ENCODE measurements around the gene RTN4RL2. TPM values are rescaled to one million over a fixed set of nuclear protein-coding genes. Genes with fewer than 3 reads are reported as not detected.

The RTN4RL2 gene
- total RNA-seq, 1 experiment from 2014 or later = 0.03 TPM

- peak; percentile 80 for DNase-seq
- no peak overlapping the region for H3K4me3 ChIP-seq
- H3K36me3 ChIP-seq = no peaks in the 10 kb centered on the region
- H3K27me3 ChIP-seq = peaks cover 13% of the 10 kb centered on the region
- no peaks in the 10 kb centered on the region for H3K9me3 ChIP-seq
These were observed 3.2 kb upstream of the RTN4RL2 start for GRCh38 chr11:57456960-57457642.

- Histone ChIP-seq H3K4me3 (no peak overlapping the region), H3K9me3 (no peaks in the 10 kb centered on the region), H3K27me3 (peaks cover 13% of the 10 kb centered on the region), H3K36me3 (no peaks in the 10 kb centered on the region)
- DNase-seq = no peak
These were observed 2.7 kb upstream of the RTN4RL2 start for GRCh38 chr11:57457643-57458023.

- Histone ChIP-seq H3K36me3 (no peaks in the 10 kb centered on the region), H3K4me3 (no peak overlapping the region), H3K27me3 (peaks cover 13% of the 10 kb centered on the region), H3K9me3 (no peaks in the 10 kb centered on the region)
- no peak for DNase-seq
These were observed 2.3 kb upstream of the RTN4RL2 start for GRCh38 chr11:57458060-57458409.

- Histone ChIP-seq H3K4me3 (peak overlapping the region; percentile 24), H3K36me3 (no peaks in the 10 kb centered on the region), H3K9me3 (no peaks in the 10 kb centered on the region), H3K27me3 (peaks cover 13% of the 10 kb centered on the region)
- DNase-seq = no peak
These were observed 1.7 kb upstream of the RTN4RL2 start for GRCh38 chr11:57458410-57459163.

- peak overlapping the region; percentile 24 for H3K4me3 ChIP-seq
- no peak for DNase-seq
- no peaks in the 10 kb centered on the region for H3K9me3 ChIP-seq
- H3K36me3 ChIP-seq = no peaks in the 10 kb centered on the region
- H3K27me3 ChIP-seq = peaks cover 13% of the 10 kb centered on the region
These were observed 935 bp upstream of the RTN4RL2 start for GRCh38 chr11:57459164-57460021.

- Histone ChIP-seq H3K4me3 (peak overlapping the region; percentile 35), H3K27me3 (peaks cover 13% of the 10 kb centered on the region), H3K36me3 (no peaks in the 10 kb centered on the region), H3K9me3 (no peaks in the 10 kb centered on the region)
- no peak for DNase-seq
These were observed 726 bp downstream of the RTN4RL2 start for GRCh38 chr11:57460758-57461749.

GRCh38 chr11:57461841-57462489, 1.6 kb downstream of the RTN4RL2 start:
- Histone ChIP-seq H3K4me3 (no peak overlapping the region), H3K36me3 (no peaks in the 10 kb centered on the region), H3K27me3 (peaks cover 13% of the 10 kb centered on the region), H3K9me3 (no peaks in the 10 kb centered on the region)
- no peak for DNase-seq

- Histone ChIP-seq H3K27me3 (peaks cover 13% of the 10 kb centered on the region), H3K36me3 (no peaks in the 10 kb centered on the region), H3K4me3 (no peak overlapping the region), H3K9me3 (no peaks in the 10 kb centered on the region)
- DNase-seq = no peak
These were observed 2.3 kb downstream of the RTN4RL2 start for GRCh38 chr11:57462597-57462996.

GRCh38 chr11:57463671-57464538, 3.6 kb downstream of the RTN4RL2 start:
- Histone ChIP-seq H3K36me3 (no peaks in the 10 kb centered on the region), H3K9me3 (no peaks in the 10 kb centered on the region), H3K4me3 (no peak overlapping the region), H3K27me3 (peaks cover 11% of the 10 kb centered on the region)
- no peak for DNase-seq

- Histone ChIP-seq H3K4me3 (no peak overlapping the region), H3K9me3 (no peaks in the 10 kb centered on the region), H3K36me3 (no peaks in the 10 kb centered on the region), H3K27me3 (peaks cover 3% of the 10 kb centered on the region)
- no peak for DNase-seq
These were observed 4.3 kb downstream of the RTN4RL2 start for GRCh38 chr11:57464539-57465181.

- no peaks in the 10 kb centered on the region for H3K27me3 ChIP-seq
- no peak overlapping the region for H3K4me3 ChIP-seq
- H3K36me3 ChIP-seq = no peaks in the 10 kb centered on the region
- no peaks in the 10 kb centered on the region for H3K9me3 ChIP-seq
- no peak for DNase-seq
These were observed 6.4 kb downstream of the RTN4RL2 start for GRCh38 chr11:57466680-57467079.

GRCh38 chr11:57467508-57468157, 7.3 kb downstream of the RTN4RL2 start:
- H3K4me3 ChIP-seq = no peak overlapping the region
- DNase-seq = no peak
- no peaks in the 10 kb centered on the region for H3K9me3 ChIP-seq
- H3K36me3 ChIP-seq = no peaks in the 10 kb centered on the region
- H3K27me3 ChIP-seq = no peaks in the 10 kb centered on the region

- Histone ChIP-seq H3K4me3 (no peak overlapping the region), H3K9me3 (no peaks in the 10 kb centered on the region), H3K27me3 (no peaks in the 10 kb centered on the region), H3K36me3 (no peaks in the 10 kb centered on the region)
- no peak for DNase-seq
These were observed 7.9 kb downstream of the RTN4RL2 start for GRCh38 chr11:57468276-57468675.

GRCh38 chr11:57469268-57469667, 8.9 kb downstream of the RTN4RL2 start:
- DNase-seq = no peak
- Histone ChIP-seq H3K4me3 (no peak overlapping the region), H3K36me3 (no peaks in the 10 kb centered on the region), H3K27me3 (no peaks in the 10 kb centered on the region), H3K9me3 (no peaks in the 10 kb centered on the region)

Measured in MG63 (cell line).